NCI-H1048 (cell line): Measurements from ENCODE around the gene TOP3A.
"Not testable (repeated sequence)": the region's sequence is repeated elsewhere in the genome, so short reads cannot be mapped to it uniquely, and the experiment has no call there.

ENCODE experiments used
- DNase-seq: peaks from one replicate; lab custom pipeline; 2025; lab: John Stamatoyannopoulos, UW

TOP3A gene

GRCh38 chr17:18323507-18324139, 8.8 kb upstream of the TOP3A start:
- DNase-seq: no peak

GRCh38 chr17:18323007-18323406, 8.2 kb upstream of the TOP3A start:
- no peak for DNase-seq

GRCh38 chr17:18322522-18322921, 7.7 kb upstream of the TOP3A start:
- no peak for DNase-seq

DNA sequence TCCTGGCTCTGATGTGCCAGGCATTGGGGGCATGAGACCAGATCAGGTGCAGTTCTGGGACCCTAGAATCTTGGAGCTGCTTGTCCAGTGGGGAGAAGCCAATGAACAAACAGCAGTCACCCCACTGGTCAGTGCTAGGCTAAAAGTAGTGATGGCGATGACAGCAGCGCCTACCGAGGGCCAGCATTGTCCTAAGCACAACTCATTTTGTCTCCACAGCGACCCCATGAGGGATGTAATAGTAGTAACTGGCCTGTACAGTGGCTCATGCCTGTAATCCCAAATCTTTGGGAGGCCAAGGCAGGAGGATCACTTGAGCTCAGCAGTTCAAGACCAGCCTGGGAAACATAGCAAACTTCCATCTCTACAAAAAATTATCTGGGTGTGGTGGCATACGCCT, 6.5 kb upstream of the TOP3A start:
- no peak for DNase-seq

- no peak for DNase-seq
Measured at GRCh38 chr17:18320301-18320700, 5.5 kb upstream of the TOP3A start.

GRCh38 chr17:18319604-18320256, 4.9 kb upstream of the TOP3A start:
- no peak for DNase-seq

- no peak for DNase-seq
Measured at GRCh38 chr17:18318771-18319450, 4.1 kb upstream of the TOP3A start.

GRCh38 chr17:18318117-18318516, 3.3 kb upstream of the TOP3A start:
- no peak for DNase-seq

DNA sequence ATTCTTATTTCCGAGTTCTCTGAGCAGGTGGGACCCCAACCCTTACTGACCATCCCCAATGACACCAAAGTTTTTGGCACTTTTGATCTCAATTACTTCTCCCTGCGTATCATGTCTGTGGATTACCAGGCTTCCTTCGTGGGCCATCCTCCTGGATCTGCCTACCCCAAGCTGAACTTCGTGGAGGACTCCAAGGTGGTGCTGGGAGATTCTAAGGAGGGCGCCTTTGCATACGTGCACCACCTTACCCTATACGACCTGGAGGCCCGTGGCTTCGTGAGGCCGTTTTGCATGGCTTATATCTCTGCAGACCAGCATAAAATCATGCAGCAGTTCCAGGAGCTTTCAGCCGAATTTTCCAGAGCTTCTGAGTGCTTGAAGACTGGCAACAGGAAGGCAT, 1.2 kb upstream of the TOP3A start:
- no peak for DNase-seq

GRCh38 chr17:18315562-18315922, 748 bp upstream of the TOP3A start:
- no peak for DNase-seq

DNA sequence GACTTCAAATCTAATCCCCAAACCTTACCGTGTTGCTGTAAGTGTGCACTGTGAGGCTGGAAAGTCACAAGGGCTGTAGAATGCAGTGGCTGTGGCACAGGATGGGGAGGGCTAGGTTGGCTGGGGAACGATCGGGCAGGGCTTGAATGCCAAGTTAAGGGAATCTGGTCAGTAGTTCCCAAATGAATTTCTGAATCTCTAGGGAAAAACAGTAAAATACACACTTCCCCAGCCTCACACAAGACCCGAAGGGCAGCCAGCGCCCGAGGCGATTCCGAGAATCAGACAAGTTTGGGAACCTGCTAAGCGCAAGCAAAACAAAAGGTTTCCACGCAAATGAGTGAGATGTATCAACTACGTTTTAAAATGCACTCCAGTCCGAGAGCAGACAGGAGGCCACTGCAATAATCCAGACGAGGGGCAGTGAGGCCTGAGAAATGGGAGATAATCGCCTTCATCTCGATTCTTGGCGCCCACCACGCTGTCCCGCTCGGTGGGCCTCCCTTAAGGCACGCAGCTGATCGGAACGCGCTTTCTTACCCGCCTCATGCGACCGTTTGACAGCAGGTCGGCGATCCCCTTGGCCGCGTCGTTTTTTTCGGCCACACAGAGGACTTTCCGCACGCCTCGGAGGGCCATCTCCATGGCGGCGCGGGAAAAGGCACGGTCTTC, 599 bp downstream of the TOP3A start:
- DNase-seq: no peak

- no peak for DNase-seq
Measured at GRCh38 chr17:18309202-18309601, 5.6 kb downstream of the TOP3A start.

DNA sequence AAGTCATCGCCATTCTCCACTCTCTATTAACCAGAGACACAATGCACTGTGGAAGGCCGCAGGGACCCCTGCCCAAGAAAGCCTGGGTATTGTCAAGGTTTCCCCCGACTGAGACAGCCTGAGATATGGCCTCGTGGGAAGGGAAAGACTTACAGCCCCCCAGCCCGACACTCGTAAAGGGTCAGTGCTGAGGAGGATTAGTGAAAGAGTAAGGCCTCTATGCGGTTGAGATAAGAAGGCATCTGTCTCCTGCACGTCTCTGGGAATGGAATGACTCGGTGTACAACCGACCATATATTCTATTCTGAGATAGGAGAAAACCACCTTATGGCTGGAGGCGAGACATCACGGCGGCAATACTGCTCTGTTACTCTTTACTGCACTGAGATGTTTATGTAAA, 11.6 kb downstream of the TOP3A start:
- DNase-seq: not testable (repeated sequence)

GRCh38 chr17:18300725-18301480, 13.9 kb downstream of the TOP3A start:
- DNase-seq: no peak

- not testable (repeated sequence) for DNase-seq
Measured at GRCh38 chr17:18298061-18298460, 16.7 kb downstream of the TOP3A start.

GRCh38 chr17:18291718-18292540, 22.9 kb downstream of the TOP3A start:
- no peak for DNase-seq

GRCh38 chr17:18285296-18285695, 29.5 kb downstream of the TOP3A start:
- no peak for DNase-seq

DNA sequence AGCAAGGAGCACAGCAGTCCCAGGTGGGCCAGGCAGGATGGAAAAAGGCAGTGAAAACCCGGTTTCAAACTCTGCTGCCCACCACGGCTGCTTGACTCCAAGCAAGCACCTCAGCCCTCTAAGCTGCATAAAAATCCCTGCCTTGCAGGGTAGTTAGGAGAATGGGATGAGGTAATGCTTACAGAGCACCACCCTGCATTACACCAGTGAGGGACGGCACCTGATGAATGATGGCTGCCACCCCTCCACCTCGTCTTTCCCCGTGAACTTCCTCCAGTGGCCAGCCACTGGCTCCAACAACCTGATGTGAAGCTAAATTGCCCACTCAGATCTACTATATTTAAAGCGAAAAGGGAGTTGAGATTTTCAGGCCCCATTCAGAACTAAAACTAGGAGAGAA, 33.0 kb downstream of the TOP3A start:
- no peak for DNase-seq

GRCh38 chr17:18280766-18281371, 33.9 kb downstream of the TOP3A start:
- no peak for DNase-seq

DNA sequence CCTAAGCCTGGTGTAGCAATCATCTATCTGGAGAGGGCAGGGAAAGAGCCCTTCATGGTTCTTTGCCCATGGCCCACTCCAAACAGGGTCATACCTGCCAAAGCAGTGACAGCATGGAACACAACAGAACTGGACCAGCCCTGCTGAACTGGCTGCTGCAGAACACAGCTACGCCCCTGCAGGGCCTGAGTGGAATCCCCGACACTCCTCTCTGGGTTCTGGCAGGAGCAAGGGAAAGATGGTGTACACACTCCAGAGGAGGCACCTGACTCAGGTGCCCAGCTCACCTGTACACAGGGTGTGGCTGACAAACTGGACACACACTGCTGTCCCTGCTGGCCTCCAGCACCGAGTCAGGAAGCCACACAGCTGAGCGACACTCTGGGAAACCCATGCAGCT, 34.5 kb downstream of the TOP3A start:
- no peak for DNase-seq

DNA sequence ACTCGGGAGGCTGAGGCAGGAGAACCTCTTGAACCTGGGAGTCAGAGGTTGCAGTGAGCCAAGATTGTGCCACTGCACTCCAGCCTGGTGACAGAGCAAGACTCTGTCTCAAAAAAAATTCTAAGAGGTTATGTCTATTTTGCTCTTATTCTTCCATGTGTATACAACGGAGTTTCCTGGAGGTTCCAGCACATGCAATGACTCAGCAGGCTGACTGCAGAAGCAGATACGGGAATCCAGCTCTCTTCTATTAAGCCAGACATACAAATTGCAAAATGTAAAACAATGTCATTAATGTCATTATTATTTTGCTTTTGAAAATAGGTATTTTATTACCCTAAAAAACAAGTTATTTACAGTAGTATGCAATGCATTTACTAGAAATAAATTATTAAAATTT, 35.9 kb downstream of the TOP3A start:
- no peak for DNase-seq
